Right renal pelvis (tissue), 4 donors: ENCODE measurements around the gene OTOP2. TPM values are rescaled to one million over a fixed set of nuclear protein-coding genes. Genes with fewer than 3 reads are reported as not detected.
"Not testable (repeated sequence)": the region's sequence is repeated elsewhere in the genome, so short reads cannot be mapped to it uniquely, and the experiment has no call there.

Source experiments
- DNase-seq, 4 donors: peaks; one replicate each; pipeline ENCODE4 v3.0.0-alpha.2; 2013; ENCODE audit warnings: low read depth in 4 of 4, low spot score in 3 of 4, missing footprints in 1 of 4
- polyA plus RNA-seq, 4 donors: library from polyadenylated mRNA; unstranded; fragments of 120-200 nt; gene quantifications; one replicate each; pipeline ENCODE4 v1.2.1, GENCODE V29; 2013; ENCODE audit not compliant: insufficient read length in 4 of 4

OTOP2 gene
- polyA plus RNA-seq, 4 donors, result 0.03 to 0.10 TPM; not detected in 2

DNA sequence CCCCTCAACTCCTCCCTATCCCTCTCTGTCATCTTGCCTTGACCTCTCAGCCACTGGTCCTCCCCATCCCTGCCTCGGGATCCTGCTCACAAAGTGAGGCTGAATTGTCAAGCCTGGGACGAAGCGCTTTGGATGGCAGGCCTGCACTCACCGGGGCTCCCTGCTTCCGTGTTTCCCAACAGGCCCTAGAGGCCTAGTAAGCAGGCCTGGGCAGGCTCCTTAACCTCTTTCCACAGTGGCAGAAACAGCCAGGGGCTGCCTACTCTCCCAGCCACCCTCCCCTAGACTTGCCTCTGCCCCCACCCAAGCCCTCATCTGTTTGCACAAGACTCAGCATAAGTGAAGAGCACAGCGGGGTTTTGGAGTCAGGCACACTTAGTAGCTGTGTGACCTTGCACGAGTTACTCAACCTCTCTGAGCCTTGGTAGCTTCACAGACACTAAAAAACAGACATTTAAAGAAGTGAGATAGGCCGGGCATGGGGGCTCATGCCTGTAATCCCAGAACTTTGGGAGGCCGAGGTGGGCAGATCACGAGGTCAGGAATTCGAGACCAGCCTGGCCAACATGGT lies 25.6 kb upstream of the OTOP2 start:
- no peak for DNase-seq

DNA sequence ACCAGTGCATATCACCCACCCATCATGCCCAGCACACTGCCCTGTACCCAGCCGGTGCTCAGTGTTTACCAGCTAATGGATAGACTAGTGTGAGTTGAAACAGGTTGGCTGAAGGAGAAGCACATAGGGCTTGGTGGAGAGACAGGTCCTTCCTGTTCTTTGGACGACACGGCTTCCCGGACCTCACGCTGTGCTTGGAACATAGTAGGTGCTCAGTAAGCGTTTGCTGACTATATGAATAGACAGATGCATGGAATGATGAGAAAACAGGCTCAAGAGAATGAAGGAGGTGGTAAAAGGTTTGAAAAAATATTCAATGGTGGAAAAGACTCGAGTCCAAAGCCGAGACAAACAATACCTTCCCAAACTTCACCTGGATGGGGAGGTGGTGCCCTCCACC lies 23.9 kb upstream of the OTOP2 start:
- no peak for DNase-seq

DNA sequence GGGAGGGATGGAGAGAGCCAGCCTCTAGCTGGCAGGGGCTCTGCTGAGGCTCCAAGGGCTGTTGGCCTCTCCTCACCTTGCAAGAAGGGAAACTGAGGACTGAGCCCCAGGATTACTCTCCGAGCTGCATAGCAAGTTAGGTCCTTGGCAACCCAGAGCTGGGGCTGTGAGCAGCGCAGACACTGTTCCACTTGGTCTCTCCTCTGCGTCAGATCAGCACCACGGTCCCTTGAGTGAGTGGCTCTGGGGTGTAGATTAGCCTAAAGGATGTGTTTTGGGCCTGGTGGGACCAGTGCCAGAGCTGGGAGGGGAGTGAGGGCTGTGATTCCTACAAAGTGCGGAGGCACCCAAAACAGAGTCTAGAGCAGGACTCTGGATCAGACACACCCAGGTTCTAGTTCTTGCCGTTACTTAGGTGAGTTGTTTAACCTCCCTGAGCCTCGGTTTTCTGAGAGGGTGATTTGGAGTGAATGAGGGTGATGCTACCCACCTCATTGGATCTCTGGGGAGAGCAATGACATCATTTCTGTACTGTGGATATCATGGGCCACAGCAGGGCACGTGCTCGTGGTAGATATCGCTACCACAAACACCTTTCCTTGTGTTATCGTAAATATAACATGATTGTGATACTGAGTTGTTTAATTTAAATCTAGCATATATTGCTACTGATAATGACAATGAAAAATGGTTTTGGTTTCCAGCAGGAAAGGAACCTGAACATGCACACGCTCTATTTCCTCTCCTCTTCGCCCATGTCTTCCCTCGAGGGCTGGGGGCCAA lies 22.5 kb upstream of the OTOP2 start:
- no peak for DNase-seq

DNA sequence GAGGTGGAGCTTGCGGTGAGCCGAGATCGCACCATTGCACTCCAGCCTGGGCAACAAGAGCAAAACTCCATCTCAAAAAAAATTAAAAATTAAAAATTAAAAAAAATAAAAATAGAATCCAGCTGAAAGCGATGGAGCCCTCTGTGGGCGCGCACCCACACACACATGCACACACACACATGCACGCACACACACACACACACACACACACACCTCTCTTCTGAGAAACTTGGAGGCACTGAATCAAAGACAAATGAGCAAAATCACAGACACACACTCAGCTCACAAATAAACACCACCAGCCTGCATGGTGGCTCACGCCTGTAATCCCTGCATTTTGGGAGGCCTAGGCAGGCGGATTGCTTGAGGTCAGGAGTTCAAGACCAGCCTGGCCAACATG lies 21.0 kb upstream of the OTOP2 start:
- DNase-seq, result no peak

DNA sequence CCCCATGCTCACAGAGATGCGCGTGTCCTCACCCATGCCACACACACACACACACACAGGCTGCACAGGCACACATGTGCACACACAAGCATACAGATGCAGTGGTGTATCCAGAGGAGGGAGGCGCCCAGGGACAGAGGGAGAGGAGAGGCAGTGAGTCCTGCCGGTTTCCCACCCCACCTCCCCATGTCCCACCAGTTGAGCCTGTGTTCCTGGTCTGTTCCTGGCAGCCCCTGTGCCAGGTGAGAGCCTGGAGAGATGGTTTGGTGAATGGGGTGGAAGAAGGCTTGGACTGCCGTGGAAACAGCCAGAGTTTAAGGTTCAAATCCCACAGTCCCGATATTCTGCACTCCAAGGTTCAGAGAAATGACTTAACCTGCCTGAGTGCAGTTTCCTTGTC lies 20.4 kb upstream of the OTOP2 start:
- no peak for DNase-seq

DNA sequence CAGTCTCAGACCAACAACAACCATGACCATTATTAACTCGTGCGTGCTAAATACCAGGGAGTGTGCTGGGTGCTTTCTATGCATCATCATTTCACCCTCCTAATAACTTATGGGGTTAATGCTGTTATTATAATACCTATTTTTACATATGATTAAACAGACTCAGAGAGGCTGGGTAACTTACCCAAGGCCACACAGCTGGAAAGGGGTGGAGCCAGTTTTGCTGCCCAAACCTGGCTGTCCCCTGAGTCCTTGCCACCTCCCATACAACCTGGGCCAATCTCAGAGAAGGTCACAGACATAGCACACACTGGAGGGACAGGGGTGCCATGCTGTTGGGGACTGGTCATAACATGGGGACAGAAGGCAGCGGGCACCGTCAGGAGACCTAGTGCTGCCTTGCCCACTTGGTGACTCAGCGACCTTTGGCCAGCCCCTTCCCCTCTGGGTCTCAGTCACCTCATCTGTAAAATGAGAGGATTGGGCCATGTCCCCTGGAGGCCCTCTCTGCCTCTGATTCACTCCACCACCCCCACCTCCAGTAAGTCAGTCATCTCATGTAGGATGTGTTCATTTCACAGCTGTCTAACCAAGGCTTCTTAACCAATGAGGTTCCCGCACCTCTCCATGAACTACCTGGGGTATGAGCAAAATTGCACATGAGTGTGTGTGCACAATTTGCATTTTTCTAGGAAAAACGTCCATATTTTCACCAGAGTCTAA lies 19.2 kb upstream of the OTOP2 start:
- no peak for DNase-seq

DNA sequence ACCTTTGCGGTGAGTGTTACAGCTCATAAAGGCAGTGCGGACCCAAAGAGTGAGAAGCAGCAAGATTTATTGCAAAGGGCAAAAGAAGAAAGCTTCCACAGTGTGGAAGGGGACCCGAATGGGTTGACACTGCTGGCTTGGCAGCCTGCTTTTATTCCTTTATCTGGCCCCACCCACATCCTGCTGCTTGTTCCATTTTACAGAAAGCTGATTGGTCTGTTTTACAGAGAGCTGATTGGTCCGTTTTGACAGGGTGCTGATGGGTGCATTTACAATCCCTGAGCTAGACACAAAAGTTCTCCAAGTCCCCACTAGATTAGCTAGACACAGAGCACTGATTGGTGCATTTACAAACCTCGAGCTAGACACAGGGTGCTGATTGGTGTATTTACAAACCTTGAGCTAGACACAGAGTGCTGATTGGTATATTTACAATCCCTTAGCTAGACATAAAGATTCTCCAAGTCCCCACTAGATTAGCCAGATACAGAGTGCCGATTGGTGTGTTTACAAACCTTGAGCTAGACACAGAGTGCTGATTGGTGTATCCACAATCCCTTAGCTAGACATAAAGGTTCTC lies 17.8 kb upstream of the OTOP2 start:
- DNase-seq, result not testable (repeated sequence)

DNA sequence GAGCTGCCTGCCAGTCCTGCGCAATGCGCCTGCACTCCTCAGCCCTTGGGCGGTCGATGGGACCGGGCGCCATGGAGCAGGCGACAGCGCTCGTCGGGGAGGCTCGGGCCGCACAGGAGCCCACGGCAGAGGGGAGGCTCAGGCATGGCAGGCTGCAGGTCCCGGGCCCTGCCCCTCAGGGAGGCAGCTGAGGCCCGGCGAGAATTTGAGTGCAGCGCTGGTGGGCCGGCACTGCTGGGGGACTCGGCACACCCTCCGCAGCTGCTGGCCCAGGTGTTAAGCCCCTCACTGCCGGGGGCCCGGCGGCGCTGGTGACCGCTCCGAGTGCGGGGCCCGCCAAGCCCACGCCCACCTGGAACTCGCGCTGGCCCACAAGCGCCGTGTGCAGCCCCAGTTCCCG lies 17.1 kb upstream of the OTOP2 start:
- no peak for DNase-seq

DNA sequence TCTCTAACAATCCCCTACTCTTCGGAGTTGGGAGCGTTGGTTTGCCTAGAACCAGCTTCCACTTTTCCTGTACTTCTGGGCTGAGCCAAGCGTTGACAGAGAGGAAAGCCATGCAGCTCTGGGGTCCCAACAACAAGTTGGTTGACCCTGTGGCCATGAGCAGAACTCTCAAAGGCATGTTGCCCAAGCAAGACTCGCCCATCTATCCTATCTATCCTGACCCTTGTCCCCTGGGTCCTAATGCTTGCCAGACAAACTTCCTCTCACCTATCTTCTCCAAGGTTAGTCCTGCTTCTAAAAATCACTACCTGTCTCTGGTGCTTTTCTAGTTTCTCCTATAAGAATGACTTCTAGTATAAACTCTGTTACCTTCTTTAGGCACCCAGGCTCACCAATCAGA lies 15.0 kb upstream of the OTOP2 start:
- DNase-seq, result not testable (repeated sequence)

DNA sequence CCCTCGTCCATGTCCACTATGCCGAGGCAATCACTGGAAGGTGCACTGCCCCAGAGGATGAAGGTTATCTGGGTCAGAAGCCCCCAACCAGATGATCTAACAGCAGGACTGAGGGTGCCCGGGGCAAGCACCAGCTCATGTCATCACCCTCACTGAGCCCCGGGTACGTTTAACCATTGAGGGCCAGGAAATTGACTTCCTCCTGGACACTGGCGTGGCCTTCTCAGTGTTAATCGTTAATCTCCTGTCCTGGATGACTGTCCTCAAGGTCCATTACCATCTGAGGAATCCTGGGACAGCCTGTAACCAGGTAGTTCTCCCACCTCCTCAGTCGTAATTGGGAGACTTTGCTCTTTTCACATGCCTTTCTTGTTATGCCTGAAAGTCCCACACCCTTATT lies 12.7 kb upstream of the OTOP2 start:
- not testable (repeated sequence) for DNase-seq

DNA sequence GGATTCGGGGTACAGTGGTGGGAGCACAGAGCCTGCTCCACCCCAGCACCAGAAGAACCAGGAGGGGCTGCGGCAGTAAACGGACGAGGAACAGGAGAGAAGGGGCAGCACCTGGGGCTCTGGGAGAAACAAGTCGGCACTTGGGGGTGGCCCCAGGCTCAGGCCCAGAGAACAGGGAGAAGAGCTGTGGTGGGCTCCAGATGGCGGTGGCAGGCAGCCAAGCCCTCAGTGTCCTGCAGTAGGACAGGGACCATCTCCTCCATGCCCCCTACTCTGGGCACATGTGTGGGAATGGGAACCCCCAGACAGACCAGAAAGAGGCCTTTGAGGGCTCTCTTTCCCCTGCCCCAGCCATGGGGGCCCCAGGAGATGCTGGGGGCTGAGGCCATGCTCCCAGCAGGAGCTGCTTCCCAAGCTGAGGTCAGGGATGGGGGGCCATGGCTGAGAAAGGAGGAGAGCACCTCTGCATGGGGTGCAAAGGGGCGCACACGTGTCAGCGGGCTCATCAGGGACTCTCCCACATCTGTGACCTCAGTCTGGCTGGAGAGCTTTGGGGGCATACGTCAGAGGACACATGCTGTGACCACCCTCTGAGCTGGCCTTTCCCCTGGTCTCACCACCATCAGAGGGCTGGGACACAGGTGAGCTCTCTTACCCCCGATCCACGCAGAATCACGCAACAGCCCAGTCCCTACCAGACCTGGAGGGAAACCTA lies 7.8 kb upstream of the OTOP2 start:
- DNase-seq, result no peak

DNA sequence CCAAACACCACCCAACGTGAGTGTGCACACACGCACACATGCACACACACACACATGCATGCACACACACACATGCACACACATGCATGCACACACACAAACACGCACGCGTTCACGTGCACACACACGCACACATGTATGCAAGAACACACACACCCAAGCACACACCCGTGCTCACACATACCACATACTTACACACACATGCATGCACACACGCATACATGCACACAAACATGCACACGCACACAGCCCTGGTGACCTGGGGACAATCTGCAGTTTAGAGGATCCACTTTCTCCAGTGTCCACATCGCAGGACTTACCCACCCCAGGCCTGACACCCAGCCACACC lies 7.2 kb upstream of the OTOP2 start:
- no peak for DNase-seq

DNA sequence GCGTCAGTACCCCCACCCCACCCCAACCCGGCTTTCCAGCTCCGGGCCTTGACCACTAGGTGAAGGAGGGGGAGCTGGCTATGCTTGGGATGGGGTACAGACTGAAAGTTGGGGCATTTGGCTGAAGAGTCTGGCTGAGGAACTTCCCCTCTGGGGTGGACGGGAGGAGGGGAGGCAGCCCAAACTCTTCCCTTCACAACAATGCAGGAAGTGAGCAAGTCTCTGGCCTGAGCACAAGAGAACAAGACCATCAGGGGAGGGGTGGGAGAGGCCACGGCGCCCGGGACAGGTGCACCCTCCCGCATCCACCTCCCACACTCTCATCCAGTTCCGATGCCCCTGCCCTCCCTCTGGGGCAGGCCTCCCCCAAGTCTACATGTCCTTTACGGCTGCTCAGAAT lies 6.6 kb upstream of the OTOP2 start:
- DNase-seq, result no peak

DNA sequence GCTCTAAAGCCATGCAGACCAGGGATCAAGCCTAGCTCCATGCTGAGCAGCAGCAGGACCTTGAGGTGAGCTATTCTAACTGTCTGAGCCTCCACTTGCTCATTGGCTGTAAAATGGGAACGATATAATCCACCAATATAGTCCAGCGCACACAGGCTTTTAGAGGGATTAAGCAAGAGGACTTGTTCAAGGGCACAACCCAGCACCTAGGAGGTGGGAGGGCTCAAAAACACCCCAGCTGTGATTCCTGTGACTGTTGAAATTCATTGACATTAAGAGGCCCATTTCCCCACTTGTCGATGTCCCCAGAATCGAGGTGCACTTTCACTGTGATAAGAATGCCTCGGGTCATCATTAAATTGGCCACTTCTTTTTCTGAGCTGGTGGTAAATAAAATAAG lies 5.2 kb upstream of the OTOP2 start:
- DNase-seq, result no peak

DNA sequence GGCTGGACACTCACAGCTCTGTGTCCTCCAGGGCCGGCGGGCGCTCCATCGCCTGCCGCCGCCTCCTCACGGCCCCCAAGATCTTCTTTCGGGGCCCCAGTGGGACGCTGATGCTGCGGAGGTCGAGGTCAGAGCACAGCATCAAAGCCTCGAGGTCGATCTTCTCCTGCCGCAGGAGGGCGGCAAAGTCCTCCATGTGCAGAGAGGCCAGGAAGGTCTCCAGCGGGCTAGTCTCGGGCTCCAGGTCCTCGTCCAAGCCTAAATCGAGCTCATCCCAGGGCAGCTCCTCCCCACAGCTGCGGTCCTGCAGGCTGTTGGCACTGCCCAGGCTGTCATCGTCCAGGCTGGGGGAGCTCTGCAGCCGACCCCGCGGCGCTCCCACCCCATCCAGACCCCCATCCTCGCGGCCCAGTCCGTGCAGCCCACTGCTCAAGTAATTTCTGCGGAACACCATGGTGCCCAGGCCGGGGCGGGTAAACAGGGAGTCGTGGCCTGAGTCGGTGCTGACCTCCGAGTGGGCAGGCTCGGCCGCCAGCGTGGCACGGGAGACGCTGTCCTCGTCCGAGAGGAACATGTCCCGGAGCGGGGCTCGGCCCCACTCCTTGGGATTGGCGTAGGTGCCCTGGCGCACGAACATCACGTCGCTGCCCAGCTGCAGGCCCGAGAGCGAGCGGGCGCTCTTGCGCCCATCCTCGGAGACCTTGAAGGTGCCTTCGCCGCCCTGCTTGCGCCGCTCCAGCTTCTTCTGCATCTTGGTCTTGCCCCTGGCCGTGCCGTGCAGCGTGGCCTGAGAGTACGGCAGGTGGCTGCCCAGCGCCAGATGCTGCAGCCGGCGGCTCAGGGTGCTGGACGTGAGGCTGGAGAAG lies 4.4 kb upstream of the OTOP2 start:
- DNase-seq, result no peak

DNA sequence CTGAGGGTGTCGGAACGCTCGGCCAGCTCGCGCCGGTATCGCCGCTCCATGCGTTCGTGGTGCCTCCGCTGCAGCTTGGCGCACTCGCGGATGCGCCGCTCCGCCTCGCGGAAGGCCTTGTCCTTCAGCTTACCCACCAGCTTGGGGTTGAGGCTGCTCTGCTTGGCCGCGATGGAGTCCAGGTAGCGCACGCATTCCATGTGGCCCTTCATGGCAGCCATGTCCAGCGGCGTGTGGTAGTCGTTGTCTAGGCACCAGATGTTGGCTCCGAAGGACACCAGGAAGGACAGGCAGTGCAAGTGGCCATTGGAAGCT lies 3.8 kb upstream of the OTOP2 start:
- no peak for DNase-seq

DNA sequence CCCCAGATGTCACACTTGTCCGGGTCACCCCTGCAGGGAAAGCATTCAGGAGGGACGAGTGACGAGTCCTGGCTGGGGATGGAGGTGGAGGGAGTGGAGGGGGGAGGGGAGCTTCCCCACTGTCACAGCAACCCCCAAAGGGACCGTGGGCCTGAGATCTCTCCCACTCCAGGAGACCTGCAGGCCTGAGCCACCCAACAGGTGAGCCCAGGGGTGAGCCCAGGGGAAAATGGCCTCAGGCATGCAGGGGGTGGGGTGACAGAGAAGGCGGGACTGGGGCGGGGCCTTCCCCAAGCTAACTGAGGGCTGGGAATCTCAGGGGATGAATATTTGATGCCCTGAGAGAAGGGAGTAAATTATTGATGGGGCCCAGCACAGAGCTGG lies 3.4 kb upstream of the OTOP2 start:
- no peak for DNase-seq

DNA sequence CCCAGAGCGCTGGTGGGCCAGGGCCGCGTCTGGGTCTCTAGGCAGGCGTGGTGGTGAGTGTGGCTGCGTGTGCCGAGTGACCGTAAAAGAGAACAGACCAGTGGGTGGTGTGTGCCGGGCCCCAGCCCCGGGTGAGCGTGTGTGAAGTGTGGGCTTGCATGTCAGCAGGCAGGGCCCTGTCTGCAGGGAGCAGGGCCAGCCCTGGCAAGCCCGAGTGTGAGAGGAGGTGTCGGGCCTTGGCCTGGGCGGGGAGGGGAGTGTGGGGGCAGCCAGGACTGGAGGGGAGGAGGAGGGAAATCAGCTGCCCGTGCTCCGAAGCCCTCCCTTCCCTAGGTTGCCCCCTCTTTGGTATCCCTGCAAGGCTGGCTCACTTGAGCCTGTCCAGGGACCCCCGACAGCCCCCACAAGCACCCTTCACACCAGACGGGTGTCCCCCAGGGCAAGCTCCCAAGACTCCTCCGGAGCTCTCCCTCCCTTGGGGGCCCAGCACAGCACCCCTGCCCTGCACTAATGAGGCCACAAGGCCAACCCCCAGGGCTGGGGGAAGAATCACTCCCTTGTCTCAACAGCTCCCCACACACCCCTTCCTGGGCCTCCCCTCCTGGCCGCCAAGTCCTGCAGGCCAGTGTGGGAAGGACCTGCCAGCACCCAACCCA lies 2.9 kb upstream of the OTOP2 start:
- DNase-seq, result no peak

DNA sequence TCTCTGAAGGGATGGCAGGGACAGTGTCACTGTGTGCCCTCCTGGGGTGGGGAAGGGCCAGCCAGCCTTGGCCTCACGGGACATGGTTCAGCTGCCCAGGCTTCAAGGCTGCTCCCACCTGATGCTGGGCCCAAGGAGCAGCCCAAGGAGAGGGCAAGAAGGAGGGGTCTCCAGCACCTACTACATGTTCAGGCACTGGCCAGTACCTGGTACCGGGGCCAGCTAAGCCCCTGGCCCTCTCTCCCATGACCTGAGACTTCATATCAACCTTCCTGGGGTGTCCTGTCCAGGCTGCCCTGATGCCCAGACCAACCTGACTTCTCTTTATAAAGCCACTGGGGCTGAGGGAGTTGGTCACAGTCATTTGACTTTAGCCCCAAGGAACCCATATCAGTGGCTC lies 2.3 kb upstream of the OTOP2 start:
- no peak for DNase-seq

DNA sequence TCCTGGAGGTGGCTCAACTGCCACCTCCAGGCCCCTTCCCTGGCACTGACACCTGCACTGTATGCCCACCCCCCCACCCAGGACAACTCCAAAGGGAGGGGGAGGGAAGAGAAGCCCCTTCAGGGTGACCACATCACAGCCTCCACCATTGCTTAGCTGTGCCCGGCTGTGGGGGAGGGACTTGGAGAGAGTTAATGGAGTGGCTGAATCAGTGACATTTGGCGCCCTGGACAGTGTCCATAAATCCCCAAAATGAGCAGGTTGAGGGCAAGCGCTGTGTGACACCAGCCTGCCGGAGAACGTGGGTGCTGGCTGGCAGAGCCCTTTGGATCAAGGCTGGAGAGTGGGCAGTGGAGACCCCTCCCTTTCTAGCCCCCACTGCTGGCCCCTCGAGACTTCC lies 1.9 kb upstream of the OTOP2 start:
- peak in 1 of 4 donors; percentile 20 for DNase-seq
